OCI-LY7 (cell line): ENCODE data around the gene USHBP1. TPM values are rescaled to one million over a fixed set of nuclear protein-coding genes. Genes with fewer than 3 reads are reported as not detected.

Source experiments
- BruUV-seq: library from RNA; stranded (reverse); fragments of 400-500 nt; replicated peaks from 2 replicates; lab custom pipeline; 2021; lab: Mats Ljungman, UMichigan
- CTCF ChIA-PET: fragments of 300-600 bp; sonication (Branson Sonifier 250); formaldehyde crosslinking; loops from one replicate; lab custom pipeline; 2022; ENCODE audit warnings: antibody characterized with exemption; ENCODE audit not compliant: unreplicated experiment; lab: Charles Lee
- POLR2A ChIA-PET: fragments of 300-600 bp; sonication (Branson Sonifier 250); formaldehyde crosslinking; loops from one replicate; lab custom pipeline; 2022; ENCODE audit warnings: antibody characterized with exemption; lab: Charles Lee
- DNase-seq: peaks from one replicate; pipeline ENCODE4 v3.0.0-alpha.2; 2015; ENCODE audit warnings: low spot score
- H2AFZ ChIP-seq: fragments of 200-600 bp; sonication (generic), shearing (Covaris generic); 2 replicates; pipeline ENCODE4 v1.6.1; 2014; ENCODE audit warnings: mild to moderate bottlenecking, antibody characterized with exemption, low read length, moderate library complexity
- H3K27ac ChIP-seq: fragments of 200-600 bp; sonication (generic); 2 replicates; pipeline ENCODE4 v1.5.1; 2014; ENCODE audit warnings: mixed run types, low read depth, mild to moderate bottlenecking, moderate library complexity, low read length, inconsistent platforms; ENCODE audit not compliant: poor library complexity, severe bottlenecking
- H3K36me3 ChIP-seq: fragments of 200-600 bp; sonication (generic); 2 replicates; pipeline ENCODE4 v1.6.1; 2014; ENCODE audit warnings: mild to moderate bottlenecking, antibody characterized with exemption, low read length, moderate library complexity, mixed read lengths; ENCODE audit not compliant: insufficient read depth
- H3K4me1 ChIP-seq: fragments of 200-600 bp; sonication (generic); 2 replicates; pipeline ENCODE4 v1.5.1; 2014; ENCODE audit warnings: mild to moderate bottlenecking, low read length; ENCODE audit not compliant: insufficient read depth, poor library complexity, severe bottlenecking
- H3K4me2 ChIP-seq: fragments of 200-600 bp; sonication (generic); 2 replicates; pipeline ENCODE4 v1.6.1; 2014; ENCODE audit warnings: mild to moderate bottlenecking, low read length
- H3K4me3 ChIP-seq: fragments of 200-600 bp; sonication (generic); 2 replicates; pipeline ENCODE4 v1.5.1; 2014; ENCODE audit warnings: mild to moderate bottlenecking, low read depth, low read length; ENCODE audit not compliant: poor library complexity, severe bottlenecking
- H3K79me2 ChIP-seq: fragments of 200-600 bp; sonication (generic); 2 replicates; pipeline ENCODE4 v1.6.1; 2016; ENCODE audit warnings: low read depth, mild to moderate bottlenecking, low read length, moderate library complexity, mixed read lengths; ENCODE audit not compliant: insufficient read depth
- H3K9me2 ChIP-seq: fragments of 200-600 bp; sonication (generic); 2 replicates; pipeline ENCODE4 v1.6.1; 2016; ENCODE audit warnings: mild to moderate bottlenecking, low read length, mixed read lengths; ENCODE audit not compliant: insufficient read depth
- H3K9me3 ChIP-seq: fragments of 200-600 bp; sonication (generic); 2 replicates; pipeline ENCODE4 v1.6.1; 2014; ENCODE audit warnings: mild to moderate bottlenecking, mixed run types, low read length, mixed read lengths
- H4K20me1 ChIP-seq: fragments of 200-600 bp; sonication (generic); 2 replicates; pipeline ENCODE4 v1.6.1; 2014; ENCODE audit warnings: mild to moderate bottlenecking, antibody characterized with exemption, low read length, moderate library complexity, mixed read lengths; ENCODE audit not compliant: insufficient read depth
- CTCF ChIP-seq: fragments of 200-600 bp; sonication (generic); conservative IDR thresholded peaks from 2 replicates; pipeline ENCODE4 v1.5.1; 2014; ENCODE audit warnings: mild to moderate bottlenecking, antibody characterized with exemption, low read length, moderate library complexity, mixed read lengths
- EZH2phosphoT487 ChIP-seq: fragments of 200-600 bp; sonication (generic); IDR thresholded peaks from 2 replicates; pipeline ENCODE4 v1.6.1; 2018; ENCODE audit warnings: low read depth, borderline replicate concordance, mild to moderate bottlenecking, mixed run types, antibody characterized with exemption, low read length, moderate library complexity, mixed read lengths
- intact Hi-C: fragments of 100-400 bp; cut with micrococcal nuclease; formaldehyde crosslinking; loops from one replicate; pipeline ENCODE4 v1.10.0; 2022; ENCODE audit not compliant: unreplicated experiment
- total RNA-seq, 2 experiments: library from RNA; depleted of rRNA in 1 of 2; stranded (reverse); fragments of >200 nt in 1 of 2; shearing (Covaris generic) in 1 of 2; gene quantifications; 2 replicates each; pipeline ENCODE4 v1.2.3, GENCODE V29; 2014 to 2022

The USHBP1 gene
- total RNA-seq, 2 experiments from 2014 or later: 3.1 to 7.6 TPM

GRCh38 chr19:17263712-17264640 lies 569 bp downstream of the USHBP1 start:
- H3K9me3 ChIP-seq: no peaks in the 10 kb centered on the region
- intact Hi-C loops: no loop called here
- H3K79me2 ChIP-seq: peaks cover 16% of the 10 kb centered on the region
- H2AFZ ChIP-seq: peak overlapping the region; percentile 65; the same call in 1 of the 2 replicates
- POLR2A ChIA-PET: interaction anchor here (0.7 to 2.4 kb wide), 4 partner anchors 12 to 1233 kb away, joined by 3 to 19 read pairs (median 6); partner anchors contain the start of gene ANKLE1
- H3K27ac ChIP-seq: peak overlapping the region; percentile 51
- H3K36me3 ChIP-seq: peaks cover 3% of the 10 kb centered on the region; the same call in 1 of the 2 replicates
- TF ChIP-seq EZH2phosphoT487 (no peak), CTCF (no peak)
- no TSS peak for BruUV-seq
- CTCF ChIA-PET: interaction anchor here (0.6 to 1.0 kb wide), 3 partner anchors 18 to 41 kb away, joined by 3 read pairs; no protein-coding TSS in a partner anchor
- H3K4me1 ChIP-seq: peaks cover 56% of the 10 kb centered on the region
- H3K4me3 ChIP-seq: peak overlapping the region; percentile 21
- H3K9me2 ChIP-seq: no peaks in the 10 kb centered on the region
- no peaks in the 10 kb centered on the region for H4K20me1 ChIP-seq
- no peak for DNase-seq
- H3K4me2 ChIP-seq: peak overlapping the region; percentile 62

GRCh38 chr19:17262557-17262956 lies 2.0 kb downstream of the USHBP1 start:
- Histone ChIP-seq H3K4me2 (no peak overlapping the region), H3K36me3 (no peaks in the 10 kb centered on the region), H3K4me3 (no peak overlapping the region), H3K9me2 (no peaks in the 10 kb centered on the region), H3K9me3 (no peaks in the 10 kb centered on the region), H3K79me2 (peaks cover 3% of the 10 kb centered on the region), H2AFZ (no peak overlapping the region), H3K27ac (no peak overlapping the region), H3K4me1 (peaks cover 46% of the 10 kb centered on the region), H4K20me1 (no peaks in the 10 kb centered on the region)
- TF ChIP-seq EZH2phosphoT487: no peak
- no peak for TF ChIP-seq CTCF
- intact Hi-C loops: no loop called here
- BruUV-seq: no TSS peak
- DNase-seq: no peak
- POLR2A ChIA-PET: interaction anchor here (0.6 to 0.9 kb wide), 2 partner anchors 14 to 302 kb away, joined by 3 read pairs; no protein-coding TSS in a partner anchor
- CTCF ChIA-PET: interaction anchor here (1.5 kb wide), 1 partner anchor 43 kb away, joined by 3 read pairs; no protein-coding TSS in a partner anchor
